GM12878 (cell line): ENCODE measurements around the gene TMEM11. TPM values are rescaled to one million over a fixed set of nuclear protein-coding genes. Genes with fewer than 3 reads are reported as not detected.

Source experiments
- ATAC-seq: fragments of 200-7000 bp; cut with Tn5 transposase; 3 replicates; pipeline ENCODE4 v1.9.1; 2020; ENCODE audit warnings: mild to moderate bottlenecking, moderate library complexity
- BruUV-seq: library from RNA; stranded (reverse); fragments of 400-500 nt; replicated peaks from 2 replicates; lab custom pipeline; 2021; lab: Mats Ljungman, UMichigan
- CTCF ChIA-PET: fragments of 300-600 bp; sonication (Branson Sonifier 250); formaldehyde crosslinking; extraction: SDS; loops from one replicate; lab custom pipeline; 2021; ENCODE audit warnings: inconsistent platforms; lab: Yijun Ruan, JAX
- POLR2A ChIA-PET: fragments of 350-600 bp; formaldehyde crosslinking; extraction: SDS; loops from one replicate; lab custom pipeline; 2021; ENCODE audit warnings: inconsistent platforms; lab: Charles Lee
- RAD21 ChIA-PET: fragments of 300-600 bp; sonication (Branson Sonifier 250); formaldehyde crosslinking; loops from one replicate; lab custom pipeline; 2023; ENCODE audit warnings: antibody characterized with exemption; ENCODE audit not compliant: unreplicated experiment; lab: Charles Lee
- SMC1A ChIA-PET: fragments of 300-600 bp; sonication (Branson Sonifier 250); formaldehyde crosslinking; loops from one replicate; lab custom pipeline; 2023; ENCODE audit not compliant: unreplicated experiment, uncharacterized antibody; lab: Charles Lee
- DNase-seq: peaks from one replicate; pipeline ENCODE4 v3.0.0-alpha.2; 2011; ENCODE audit warnings: low read depth, low spot score
- FAIRE-seq: peaks from 3 replicates; lab custom pipeline; 2011; peaks lifted over from hg19 to GRCh38; lab: Jason Lieb, UNC
- H2AFZ ChIP-seq: 2 replicates; pipeline ENCODE4 v1.6.0; 2011; ENCODE audit warnings: low read depth, low read length, control low read depth; ENCODE audit not compliant: control insufficient read depth
- H3K27ac ChIP-seq: 2 replicates; pipeline ENCODE4 v1.5.1; 2011; ENCODE audit warnings: control low read depth; ENCODE audit not compliant: control insufficient read depth, insufficient read depth
- H3K27me3 ChIP-seq, 2 experiments: replicated peaks in 1 of 2; 2 replicates each; pipeline versions ENCODE4 v1.6.0 to v1.6.1; 2011; ENCODE audit warnings: low read length in 1 of 2; ENCODE audit not compliant: control insufficient read depth in 2 of 2, insufficient read depth in 2 of 2
- H3K36me3 ChIP-seq, 2 experiments: 2 replicates each; pipeline ENCODE4 v1.5.1; 2011; ENCODE audit warnings: low read length in 1 of 2; ENCODE audit not compliant: control insufficient read depth in 2 of 2, insufficient read depth in 2 of 2
- H3K4me1 ChIP-seq: 2 replicates; pipeline ENCODE4 v1.6.1; 2011; ENCODE audit warnings: mild to moderate bottlenecking, low read length, moderate library complexity, mixed read lengths; ENCODE audit not compliant: control insufficient read depth, insufficient read depth
- H3K4me2 ChIP-seq: 2 replicates; pipeline ENCODE4 v1.6.0; 2011; ENCODE audit warnings: control low read depth; ENCODE audit not compliant: control insufficient read depth, insufficient read depth
- H3K4me3 ChIP-seq: fragments of 200-600 bp; sonication (generic); 2 replicates; pipeline ENCODE4 v1.5.1; 2016
- H3K79me2 ChIP-seq: 2 replicates; pipeline ENCODE4 v1.6.0; 2011; ENCODE audit warnings: low read length; ENCODE audit not compliant: control insufficient read depth, insufficient read depth
- H3K9ac ChIP-seq: 2 replicates; pipeline ENCODE4 v1.8.0; 2011; ENCODE audit warnings: low read length, control low read depth, mixed read lengths; ENCODE audit not compliant: control insufficient read depth, insufficient read depth
- H3K9me3 ChIP-seq: replicated peaks from 3 replicates; pipeline ENCODE4 v1.5.1; 2011; ENCODE audit warnings: mild to moderate bottlenecking, low read length; ENCODE audit not compliant: control insufficient read depth, insufficient read depth
- H4K20me1 ChIP-seq: 2 replicates; pipeline ENCODE4 v1.6.0; 2011; ENCODE audit not compliant: control insufficient read depth, insufficient read depth
- CHD2 ChIP-seq: IDR thresholded peaks from 2 replicates; pipeline ENCODE4 v1.6.1; 2011; ENCODE audit warnings: low read depth, low read length, improper control_type of control experiment, borderline replicate concordance
- EZH2 ChIP-seq: IDR thresholded peaks from 2 replicates; pipeline ENCODE4 v1.6.1; 2012; ENCODE audit warnings: low read depth, mild to moderate bottlenecking, control low read depth, inconsistent platforms, low read length, borderline replicate concordance; ENCODE audit not compliant: control insufficient read depth
- IRF4 ChIP-seq: IDR thresholded peaks from 2 replicates; pipeline ENCODE4 v1.6.1; 2011; ENCODE audit warnings: low read depth, low read length
- NFYB ChIP-seq: IDR thresholded peaks from 2 replicates; pipeline ENCODE4 v1.6.1; 2011; ENCODE audit warnings: low read depth, mild to moderate bottlenecking, low read length, improper control_type of control experiment, moderate library complexity; ENCODE audit not compliant: insufficient read depth
- PAX5 ChIP-seq: IDR thresholded peaks from 2 replicates; pipeline ENCODE4 v1.6.1; 2011; ENCODE audit warnings: low read depth, low read length, borderline replicate concordance
- SREBF2 ChIP-seq: IDR thresholded peaks from 2 replicates; pipeline ENCODE4 v1.6.1; 2012; ENCODE audit warnings: mild to moderate bottlenecking, low read length
- STAT3 ChIP-seq: IDR thresholded peaks from 2 replicates; pipeline ENCODE4 v1.6.1; 2011; ENCODE audit warnings: low read depth, low read length, improper control_type of control experiment
- TCF3 ChIP-seq: IDR thresholded peaks from 2 replicates; pipeline ENCODE4 v1.6.1; 2012; ENCODE audit warnings: low read depth, mild to moderate bottlenecking, low read length, borderline replicate concordance; ENCODE audit not compliant: insufficient read depth
- YBX1 ChIP-seq: fragments of 450-650 bp; IDR thresholded peaks from 2 replicates; pipeline ENCODE4 v1.6.1; 2016; ENCODE audit warnings: antibody characterized with exemption
- ZBED1 ChIP-seq: IDR thresholded peaks from 2 replicates; pipeline ENCODE4 v1.6.1; 2016; ENCODE audit warnings: borderline replicate concordance
- ZZZ3 ChIP-seq: IDR thresholded peaks from 2 replicates; pipeline ENCODE4 v1.6.1; 2011; ENCODE audit warnings: low read depth; ENCODE audit not compliant: control insufficient read depth, insufficient read length
- WGBS: methylation state at CpG from one replicate; pipeline ENCODE4 v1.1.6; 2016; ENCODE audit warnings: low lambda C conversion rate; ENCODE audit not compliant: insufficient replicate concordance, insufficient coverage; ENCODE audit errors: missing lambda C conversion rate; 5-methylcytosine and 5-hydroxymethylcytosine counted together
- in situ Hi-C: fragments of 300-500 bp; cut with MboI; formaldehyde crosslinking; loops from 9 replicates; pipeline ENCODE4 v1.14.3; 2018; ENCODE audit warnings: mixed read lengths
- intact Hi-C: fragments of 100-400 bp; cut with micrococcal nuclease; formaldehyde crosslinking; loops from one replicate; pipeline ENCODE4 v1.14.2; 2022; ENCODE audit not compliant: unreplicated experiment
- polyA plus RNA-seq, 11 experiments: library from polyadenylated mRNA; depleted of rRNA in 4 of 11; unstranded in 6 of 11; stranded (reverse) in 5 of 11; fragments of >200 nt; fragmentation: Nextera tagmentation in 4 of 11; fragmentation: Illumina TruSeq in 1 of 11; extraction: Ambion mirVana in 4 of 11; extraction: Trizol in 1 of 11; gene quantifications; 1 replicate in 1 of 11; 2 replicates in 10 of 11; pipeline versions ENCODE4 v1.2.1 to v1.2.3, GENCODE V29; 2011 to 2016; ENCODE audit warnings: inconsistent platforms in 2 of 11, missing spikeins in 2 of 11, low read depth in 1 of 11
- total RNA-seq, 4 experiments: library from RNA; depleted of rRNA in 3 of 4; stranded (reverse); fragments of >200 nt in 3 of 4; fragmentation: Illumina TruSeq in 1 of 4; extraction: Trizol in 1 of 4; gene quantifications; 2 replicates each; pipeline versions ENCODE4 v1.2.1 to v1.2.3, GENCODE V29; 2013 to 2021
- TF ChIP-seq, protein P1 (sequence below): fragments of 150-350 bp; IDR thresholded peaks from 2 replicates; pipeline ENCODE4 v1.6.1; 2014; ENCODE audit warnings: mild to moderate bottlenecking, low read depth, low read length
- TF ChIP-seq, protein P2 (sequence below): IDR thresholded peaks from 2 replicates; pipeline ENCODE4 v1.6.1; 2012; ENCODE audit warnings: low read depth, low read length, improper control_type of control experiment
- TF ChIP-seq, protein P3 (sequence below): fragments of 450-650 bp; IDR thresholded peaks from 2 replicates; pipeline ENCODE4 v1.6.1; 2017; ENCODE audit warnings: antibody characterized with exemption, mild to moderate bottlenecking, moderate library complexity
- TF ChIP-seq, protein P4 (sequence below): IDR thresholded peaks from 2 replicates; pipeline ENCODE4 v1.6.1; 2011; ENCODE audit warnings: mild to moderate bottlenecking, low read depth, low read length, moderate library complexity; ENCODE audit not compliant: insufficient replicate concordance

TMEM11 gene
- total and polyA plus RNA-seq, 10 of the 15 experiments (the other 5 are each of a cell fraction or from before 2014, with no cell fraction given), result 14.4 to 63.4 (median 27.2) TPM

DNA sequence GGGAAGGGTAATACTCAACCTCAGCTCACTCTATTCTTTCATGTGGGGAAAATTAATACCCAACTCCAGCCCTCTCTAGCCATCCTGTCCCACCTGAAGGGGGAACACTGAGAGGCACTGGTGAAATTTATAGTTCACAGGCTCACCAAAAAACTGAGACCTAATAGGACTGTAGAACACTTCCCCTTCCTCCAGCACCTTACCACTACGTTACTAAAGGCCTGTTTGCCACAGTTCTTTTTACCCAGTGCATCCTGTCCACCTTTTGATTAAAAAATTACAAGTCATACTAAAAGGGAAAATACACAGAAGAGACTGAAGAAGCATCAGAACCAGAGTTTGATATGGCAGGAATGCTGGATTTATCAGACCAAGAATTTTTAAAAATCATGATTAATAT is 61.2 kb downstream of the TMEM11 start:
- H3K9me3 ChIP-seq, result peaks cover 3% of the 10 kb centered on the region; the same call in 2 of the 3 replicates
- H3K4me3 ChIP-seq, result no peak overlapping the region
- DNase-seq (no peak), ATAC-seq (no peak), FAIRE-seq (no peak)
- no peaks in the 10 kb centered on the region for H4K20me1 ChIP-seq
- no peak overlapping the region for H3K27ac ChIP-seq
- no peaks in the 10 kb centered on the region for H3K36me3 ChIP-seq
- no peaks in the 10 kb centered on the region for H3K79me2 ChIP-seq
- WGBS, result 0% methylated on average over 1 of the region's 1 CpG
- H3K9ac ChIP-seq, result no peak overlapping the region
- RAD21 ChIA-PET, result no interaction called here
- intact Hi-C loops, result no loop called here
- BruUV-seq, result no TSS peak
- CTCF ChIA-PET, result no interaction called here
- no peaks in the 10 kb centered on the region for H3K4me1 ChIP-seq
- no peak for TF ChIP-seq STAT3
- TF ChIP-seq, protein P1, sequence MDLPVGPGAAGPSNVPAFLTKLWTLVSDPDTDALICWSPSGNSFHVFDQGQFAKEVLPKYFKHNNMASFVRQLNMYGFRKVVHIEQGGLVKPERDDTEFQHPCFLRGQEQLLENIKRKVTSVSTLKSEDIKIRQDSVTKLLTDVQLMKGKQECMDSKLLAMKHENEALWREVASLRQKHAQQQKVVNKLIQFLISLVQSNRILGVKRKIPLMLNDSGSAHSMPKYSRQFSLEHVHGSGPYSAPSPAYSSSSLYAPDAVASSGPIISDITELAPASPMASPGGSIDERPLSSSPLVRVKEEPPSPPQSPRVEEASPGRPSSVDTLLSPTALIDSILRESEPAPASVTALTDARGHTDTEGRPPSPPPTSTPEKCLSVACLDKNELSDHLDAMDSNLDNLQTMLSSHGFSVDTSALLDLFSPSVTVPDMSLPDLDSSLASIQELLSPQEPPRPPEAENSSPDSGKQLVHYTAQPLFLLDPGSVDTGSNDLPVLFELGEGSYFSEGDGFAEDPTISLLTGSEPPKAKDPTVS, result no peak
- no peak for TF ChIP-seq TCF3
- no peak for TF ChIP-seq NFYB
- no peak for TF ChIP-seq EZH2
- TF ChIP-seq YBX1, result no peak
- TF ChIP-seq, protein P2, sequence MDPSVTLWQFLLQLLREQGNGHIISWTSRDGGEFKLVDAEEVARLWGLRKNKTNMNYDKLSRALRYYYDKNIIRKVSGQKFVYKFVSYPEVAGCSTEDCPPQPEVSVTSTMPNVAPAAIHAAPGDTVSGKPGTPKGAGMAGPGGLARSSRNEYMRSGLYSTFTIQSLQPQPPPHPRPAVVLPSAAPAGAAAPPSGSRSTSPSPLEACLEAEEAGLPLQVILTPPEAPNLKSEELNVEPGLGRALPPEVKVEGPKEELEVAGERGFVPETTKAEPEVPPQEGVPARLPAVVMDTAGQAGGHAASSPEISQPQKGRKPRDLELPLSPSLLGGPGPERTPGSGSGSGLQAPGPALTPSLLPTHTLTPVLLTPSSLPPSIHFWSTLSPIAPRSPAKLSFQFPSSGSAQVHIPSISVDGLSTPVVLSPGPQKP, result no peak
- TF ChIP-seq, protein P3, sequence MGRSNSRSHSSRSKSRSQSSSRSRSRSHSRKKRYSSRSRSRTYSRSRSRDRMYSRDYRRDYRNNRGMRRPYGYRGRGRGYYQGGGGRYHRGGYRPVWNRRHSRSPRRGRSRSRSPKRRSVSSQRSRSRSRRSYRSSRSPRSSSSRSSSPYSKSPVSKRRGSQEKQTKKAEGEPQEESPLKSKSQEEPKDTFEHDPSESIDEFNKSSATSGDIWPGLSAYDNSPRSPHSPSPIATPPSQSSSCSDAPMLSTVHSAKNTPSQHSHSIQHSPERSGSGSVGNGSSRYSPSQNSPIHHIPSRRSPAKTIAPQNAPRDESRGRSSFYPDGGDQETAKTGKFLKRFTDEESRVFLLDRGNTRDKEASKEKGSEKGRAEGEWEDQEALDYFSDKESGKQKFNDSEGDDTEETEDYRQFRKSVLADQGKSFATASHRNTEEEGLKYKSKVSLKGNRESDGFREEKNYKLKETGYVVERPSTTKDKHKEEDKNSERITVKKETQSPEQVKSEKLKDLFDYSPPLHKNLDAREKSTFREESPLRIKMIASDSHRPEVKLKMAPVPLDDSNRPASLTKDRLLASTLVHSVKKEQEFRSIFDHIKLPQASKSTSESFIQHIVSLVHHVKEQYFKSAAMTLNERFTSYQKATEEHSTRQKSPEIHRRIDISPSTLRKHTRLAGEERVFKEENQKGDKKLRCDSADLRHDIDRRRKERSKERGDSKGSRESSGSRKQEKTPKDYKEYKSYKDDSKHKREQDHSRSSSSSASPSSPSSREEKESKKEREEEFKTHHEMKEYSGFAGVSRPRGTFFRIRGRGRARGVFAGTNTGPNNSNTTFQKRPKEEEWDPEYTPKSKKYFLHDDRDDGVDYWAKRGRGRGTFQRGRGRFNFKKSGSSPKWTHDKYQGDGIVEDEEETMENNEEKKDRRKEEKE, result no peak
- no peak for TF ChIP-seq CHD2
- TF ChIP-seq ZZZ3, result no peak
- TF ChIP-seq IRF4, result no peak
- TF ChIP-seq SREBF2, result no peak
- TF ChIP-seq ZBED1, result no peak
- TF ChIP-seq PAX5, result no peak
- TF ChIP-seq, protein P4, sequence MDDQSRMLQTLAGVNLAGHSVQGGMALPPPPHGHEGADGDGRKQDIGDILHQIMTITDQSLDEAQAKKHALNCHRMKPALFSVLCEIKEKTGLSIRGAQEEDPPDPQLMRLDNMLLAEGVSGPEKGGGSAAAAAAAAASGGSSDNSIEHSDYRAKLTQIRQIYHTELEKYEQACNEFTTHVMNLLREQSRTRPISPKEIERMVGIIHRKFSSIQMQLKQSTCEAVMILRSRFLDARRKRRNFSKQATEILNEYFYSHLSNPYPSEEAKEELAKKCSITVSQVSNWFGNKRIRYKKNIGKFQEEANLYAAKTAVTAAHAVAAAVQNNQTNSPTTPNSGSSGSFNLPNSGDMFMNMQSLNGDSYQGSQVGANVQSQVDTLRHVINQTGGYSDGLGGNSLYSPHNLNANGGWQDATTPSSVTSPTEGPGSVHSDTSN, result no peak
- no peaks in the 10 kb centered on the region for H3K27me3 ChIP-seq
- in situ Hi-C loops, result no loop called here
- SMC1A ChIA-PET, result no interaction called here
- H3K4me2 ChIP-seq, result no peak overlapping the region
- no peak overlapping the region for H2AFZ ChIP-seq
- POLR2A ChIA-PET, result no interaction called here
